Endodermal cell (in vitro differentiated cells): Measurements from ENCODE around the gene RGPD3. TPM values are rescaled to one million over a fixed set of nuclear protein-coding genes. Genes with fewer than 3 reads are reported as not detected.
A peak's percentile ranks its signal among the peaks of the same experiment; 100 is the strongest.
"Not testable (repeated sequence)": the region's sequence is repeated elsewhere in the genome, so short reads cannot be mapped to it uniquely, and the experiment has no call there.

Source experiments
- DNase-seq: peaks from one replicate; pipeline ENCODE4 v3.0.0-alpha.2; 2017
- H3K27ac ChIP-seq: 2 replicates; pipeline ENCODE4 v1.5.1; 2013; ENCODE audit warnings: mild to moderate bottlenecking, low read depth, low read length, moderate library complexity
- H3K27me3 ChIP-seq: 2 replicates; pipeline ENCODE4 v1.6.1; 2013; ENCODE audit warnings: mild to moderate bottlenecking, low read length, moderate library complexity; ENCODE audit not compliant: insufficient read depth, control insufficient read depth, poor library complexity, severe bottlenecking
- H3K36me3 ChIP-seq: 2 replicates; pipeline ENCODE4 v1.7.0; 2013; ENCODE audit warnings: mild to moderate bottlenecking, low read length, moderate library complexity; ENCODE audit not compliant: control insufficient read depth, insufficient read depth
- H3K4me1 ChIP-seq: one replicate; pipeline ENCODE4 v1.7.0; 2013; ENCODE audit warnings: low read length; ENCODE audit not compliant: control insufficient read depth, insufficient read depth
- H3K4me3 ChIP-seq: 2 replicates; pipeline ENCODE4 v1.5.1; 2013; ENCODE audit warnings: mild to moderate bottlenecking, low read length, moderate library complexity
- H3K9ac ChIP-seq: 2 replicates; pipeline ENCODE4 v1.6.1; 2013; ENCODE audit warnings: mild to moderate bottlenecking, low read length, moderate library complexity; ENCODE audit not compliant: poor library complexity, severe bottlenecking; ENCODE audit errors: extremely low read depth
- H3K9me3 ChIP-seq: 2 replicates; pipeline ENCODE4 v1.6.1; 2013; ENCODE audit warnings: mild to moderate bottlenecking, low read length, moderate library complexity; ENCODE audit not compliant: control insufficient read depth
- H3K27ac Mint-ChIP-seq: 2 replicates; pipeline ENCODE4 v1.8.0; 2020; ENCODE audit warnings: mixed read lengths
- H3K27me3 Mint-ChIP-seq: 2 replicates; pipeline ENCODE4 v1.8.0; 2021; ENCODE audit warnings: mild to moderate bottlenecking, mixed read lengths; ENCODE audit not compliant: insufficient read depth
- H3K36me3 Mint-ChIP-seq: 2 replicates; pipeline ENCODE4 v1.8.0; 2020; ENCODE audit warnings: low read depth, mixed read lengths
- H3K4me1 Mint-ChIP-seq: 2 replicates; pipeline ENCODE4 v1.8.0; 2020; ENCODE audit warnings: mixed read lengths
- H3K4me3 Mint-ChIP-seq: 2 replicates; pipeline ENCODE4 v1.8.0; 2020; ENCODE audit warnings: mild to moderate bottlenecking, moderate library complexity, mixed read lengths
- H3K9me3 Mint-ChIP-seq: 2 replicates; pipeline ENCODE4 v1.8.0; 2020; ENCODE audit warnings: mild to moderate bottlenecking, mixed read lengths
- CTCF ChIP-seq: fragments of 200-600 bp; sonication (generic); conservative IDR thresholded peaks from 2 replicates; pipeline ENCODE4 v1.5.0; 2021; ENCODE audit warnings: antibody characterized with exemption, mild to moderate bottlenecking
- WGBS, 2 experiments: methylation state at CpG; one replicate each; pipeline versions ENCODE4 v1.1.5 to v1.1.7; 2013; ENCODE audit warnings: missing lambda C conversion rate in 2 of 2, mixed read lengths in 1 of 2; ENCODE audit not compliant: insufficient coverage in 1 of 2, insufficient read length in 1 of 2; 5-methylcytosine and 5-hydroxymethylcytosine counted together
- total RNA-seq, 2 donors: library from RNA; stranded (reverse); fragmentation: NEBNext Ultra II Directional in 1 of 2; extraction: Animal tissue kit (Norgen Biotek cat#: 25700) in 1 of 2; gene quantifications; 2 replicates in 1 of 2; 3 replicates in 1 of 2; pipeline ENCODE4 v1.2.1, GENCODE V29; 2021

The RGPD3 gene
- total RNA-seq, 2 donors from 2014 or later: 0.49 to 0.59 TPM

- not testable (repeated sequence) for H3K9me3 Mint-ChIP-seq, H3K27me3 Mint-ChIP-seq, H3K9ac ChIP-seq, H3K4me1 Mint-ChIP-seq, H3K27ac Mint-ChIP-seq, H3K36me3 ChIP-seq, H3K27ac ChIP-seq, H3K4me3 Mint-ChIP-seq, H3K36me3 Mint-ChIP-seq, DNase-seq, H3K27me3 ChIP-seq, H3K9me3 ChIP-seq, H3K4me3 ChIP-seq, H3K4me1 ChIP-seq
- TF ChIP-seq CTCF: peak; percentile 61
- 30% methylated on average over 2 of the region's 4 CpGs; no CpG with 5 or more reads in 1 of the 2 experiments for WGBS, 2 experiments
Measured at GRCh38 chr2:106470658-106471057, 2.4 kb upstream of the RGPD3 start.

- H3K27ac ChIP-seq, H3K9me3 ChIP-seq, H3K4me3 Mint-ChIP-seq, H3K9me3 Mint-ChIP-seq, H3K4me1 Mint-ChIP-seq, H3K36me3 ChIP-seq, H3K27me3 Mint-ChIP-seq, H3K4me1 ChIP-seq, H3K27me3 ChIP-seq, H3K36me3 Mint-ChIP-seq, DNase-seq, H3K9ac ChIP-seq, H3K4me3 ChIP-seq, H3K27ac Mint-ChIP-seq: not testable (repeated sequence)
- 95 to 96% methylated on average over 17 to 43 of the region's 49 CpGs for WGBS, 2 experiments
Measured at GRCh38 chr2:106467516-106467915, 697 bp downstream of the RGPD3 start.

GRCh38 chr2:106461882-106462281 is 6.3 kb downstream of the RGPD3 start:
- not testable (repeated sequence) for H3K27me3 Mint-ChIP-seq, H3K36me3 Mint-ChIP-seq, H3K27ac ChIP-seq, H3K4me1 ChIP-seq, H3K36me3 ChIP-seq, H3K27me3 ChIP-seq, H3K4me1 Mint-ChIP-seq, H3K9me3 ChIP-seq, H3K4me3 ChIP-seq, H3K27ac Mint-ChIP-seq, H3K9ac ChIP-seq, H3K9me3 Mint-ChIP-seq, H3K4me3 Mint-ChIP-seq
- 56% methylated on average over 8 of the region's 10 CpGs; no CpG with 5 or more reads in 1 of the 2 experiments for WGBS, 2 experiments
- DNase-seq: peak; percentile 63
- peak; percentile 67 for TF ChIP-seq CTCF

- not testable (repeated sequence) for H3K9me3 ChIP-seq, H3K9ac ChIP-seq, H3K4me3 Mint-ChIP-seq, DNase-seq, H3K27ac Mint-ChIP-seq, H3K27ac ChIP-seq, H3K4me1 ChIP-seq, H3K4me1 Mint-ChIP-seq, H3K36me3 Mint-ChIP-seq, H3K9me3 Mint-ChIP-seq, H3K36me3 ChIP-seq, H3K27me3 ChIP-seq, H3K27me3 Mint-ChIP-seq, H3K4me3 ChIP-seq
- 81% methylated on average over 5 of the region's 5 CpGs; no CpG with 5 or more reads in 1 of the 2 experiments for WGBS, 2 experiments
Measured at GRCh38 chr2:106390680-106391079, 77.5 kb downstream of the RGPD3 start.

- H3K4me3 ChIP-seq, H3K27ac ChIP-seq, H3K9me3 Mint-ChIP-seq, H3K9ac ChIP-seq, H3K9me3 ChIP-seq, H3K4me1 ChIP-seq, H3K27me3 ChIP-seq, H3K4me3 Mint-ChIP-seq, H3K36me3 Mint-ChIP-seq, H3K27me3 Mint-ChIP-seq, DNase-seq, H3K27ac Mint-ChIP-seq, H3K36me3 ChIP-seq, H3K4me1 Mint-ChIP-seq: not testable (repeated sequence)
- WGBS, 2 experiments: 89 to 94% methylated on average over 2 to 5 of the region's 7 CpGs
Measured at GRCh38 chr2:106388814-106389410, 79.3 kb downstream of the RGPD3 start.

GRCh38 chr2:106384548-106384947 is 83.7 kb downstream of the RGPD3 start:
- not testable (repeated sequence) for H3K36me3 Mint-ChIP-seq, H3K27ac Mint-ChIP-seq, H3K27ac ChIP-seq, H3K4me1 ChIP-seq, H3K9me3 Mint-ChIP-seq, H3K27me3 ChIP-seq, H3K27me3 Mint-ChIP-seq, H3K4me3 Mint-ChIP-seq, H3K4me3 ChIP-seq, H3K9me3 ChIP-seq, DNase-seq, H3K9ac ChIP-seq, H3K36me3 ChIP-seq
- peaks cover 12% of the 10 kb centered on the region for H3K4me1 Mint-ChIP-seq
- WGBS, 2 experiments: 84 to 91% methylated on average over 6 to 8 of the region's 8 CpGs
